SIG-M5 treated with dmso at 0.1 percent for 504 hours (cell line): ENCODE measurements around the gene PPM1H.
"Not testable (repeated sequence)": the region's sequence is repeated elsewhere in the genome, so short reads cannot be mapped to it uniquely, and the experiment has no call there.

Experiments used
- DNase-seq: peaks from one replicate; lab custom pipeline; 2025; ENCODE audit not compliant: unreplicated experiment; lab: John Stamatoyannopoulos, UW

PPM1H gene

DNA sequence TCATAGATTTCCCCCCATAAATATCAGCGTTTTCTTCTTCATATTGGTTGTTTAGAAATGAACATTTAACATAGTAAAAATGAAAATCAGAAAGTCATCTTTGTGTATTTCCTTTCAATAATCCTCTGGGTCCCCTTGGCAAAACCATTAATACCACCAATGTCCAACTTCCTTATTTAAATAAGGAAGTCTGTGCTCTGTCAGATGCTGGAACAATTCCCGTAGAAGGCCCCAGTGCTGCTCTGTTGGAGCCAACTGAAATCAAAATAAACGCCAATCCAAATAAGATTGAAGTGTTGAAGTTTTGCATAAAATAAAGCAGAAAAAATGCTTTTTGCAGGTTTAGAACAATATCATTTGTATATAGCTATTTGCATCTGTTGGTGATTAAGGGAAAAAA is 93.1 kb downstream of the PPM1H start:
- DNase-seq, result no peak

DNA sequence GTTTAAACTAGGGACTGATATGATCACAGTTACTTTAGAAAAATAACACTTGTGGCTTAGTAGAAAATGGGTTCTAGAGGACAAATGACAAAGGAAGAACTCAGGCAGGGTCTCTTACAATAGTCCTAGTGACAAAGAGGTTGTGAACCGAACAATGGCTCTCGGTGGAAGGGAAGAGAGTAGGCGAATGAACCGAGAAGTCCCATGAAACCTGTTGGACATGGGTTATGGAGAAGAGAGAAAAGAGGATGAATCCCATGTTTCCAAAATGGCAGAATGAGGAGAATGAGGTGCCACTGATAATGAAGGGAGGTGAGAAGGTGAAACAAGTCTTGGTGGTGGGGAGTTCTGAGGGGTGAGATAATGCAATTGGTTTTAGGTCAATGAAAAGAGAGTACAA is 94.1 kb downstream of the PPM1H start:
- no peak for DNase-seq

GRCh38 chr12:62839869-62840660 is 94.9 kb downstream of the PPM1H start:
- no peak for DNase-seq

DNA sequence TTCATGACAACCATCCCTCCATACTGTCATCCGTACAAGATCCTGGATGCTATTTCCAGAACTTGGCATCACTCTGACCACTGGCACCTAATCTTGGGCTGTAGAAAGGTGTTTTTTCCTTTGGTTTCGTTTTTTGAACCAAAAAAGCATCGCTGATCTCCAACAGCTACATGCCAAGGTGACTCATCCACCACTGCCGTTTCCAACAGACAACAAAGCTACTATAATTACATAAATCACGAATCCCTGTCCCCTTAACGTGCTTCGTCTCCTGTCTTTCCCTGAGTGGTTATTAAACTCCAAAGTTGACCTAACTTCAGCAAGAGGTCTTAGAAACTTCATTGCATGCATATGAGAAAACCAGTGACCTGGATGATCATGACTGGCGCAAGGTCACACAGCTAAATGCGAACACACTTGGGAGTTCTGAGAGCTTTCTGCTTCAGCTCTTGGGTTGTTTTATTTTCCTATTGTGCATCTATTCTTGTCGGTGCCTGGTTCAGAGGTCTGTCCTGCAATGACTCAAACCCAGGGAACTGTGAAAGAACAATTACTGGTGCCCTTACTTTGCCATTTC is 99.9 kb downstream of the PPM1H start:
- DNase-seq, result no peak

DNA sequence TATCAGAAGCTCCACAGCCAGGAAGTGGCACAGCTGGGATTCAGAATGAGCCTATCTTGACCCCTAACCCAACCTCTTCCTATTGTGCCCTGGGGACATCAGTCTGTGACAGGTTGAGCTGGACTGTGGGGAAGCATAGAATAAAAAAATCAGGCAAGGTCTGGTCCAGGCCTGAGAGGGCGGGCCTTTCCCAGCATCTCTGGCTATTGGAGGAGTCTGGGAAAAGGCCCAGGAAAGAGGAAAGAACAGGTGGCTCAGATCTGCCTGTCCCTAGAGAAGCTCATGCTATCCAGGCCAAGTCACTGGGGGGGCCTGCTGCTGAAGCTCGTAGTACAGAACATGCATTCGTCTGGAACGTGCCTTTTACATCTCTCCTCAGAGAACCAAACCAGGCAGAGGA is 100.5 kb downstream of the PPM1H start:
- DNase-seq, result no peak

DNA sequence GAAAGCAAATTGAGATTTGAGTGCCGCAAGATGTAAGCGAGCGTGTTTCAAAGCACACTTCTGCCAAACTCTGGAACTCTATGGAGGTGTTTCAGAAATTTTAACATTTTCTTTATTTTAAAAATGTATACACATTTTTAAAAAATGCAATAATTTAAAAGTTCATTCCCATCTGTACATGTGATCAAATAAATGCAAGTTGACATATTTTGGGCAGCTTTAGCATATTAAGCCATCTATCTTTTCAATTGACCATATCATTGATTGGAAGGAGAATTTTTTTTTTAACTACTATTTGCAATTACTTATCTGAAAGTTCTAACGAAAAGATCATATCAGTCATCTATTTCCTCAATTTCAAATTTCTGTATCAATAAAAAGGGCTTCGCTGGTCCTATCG is 101.3 kb downstream of the PPM1H start:
- no peak for DNase-seq

GRCh38 chr12:62832558-62832957 is 102.4 kb downstream of the PPM1H start:
- DNase-seq, result no peak

DNA sequence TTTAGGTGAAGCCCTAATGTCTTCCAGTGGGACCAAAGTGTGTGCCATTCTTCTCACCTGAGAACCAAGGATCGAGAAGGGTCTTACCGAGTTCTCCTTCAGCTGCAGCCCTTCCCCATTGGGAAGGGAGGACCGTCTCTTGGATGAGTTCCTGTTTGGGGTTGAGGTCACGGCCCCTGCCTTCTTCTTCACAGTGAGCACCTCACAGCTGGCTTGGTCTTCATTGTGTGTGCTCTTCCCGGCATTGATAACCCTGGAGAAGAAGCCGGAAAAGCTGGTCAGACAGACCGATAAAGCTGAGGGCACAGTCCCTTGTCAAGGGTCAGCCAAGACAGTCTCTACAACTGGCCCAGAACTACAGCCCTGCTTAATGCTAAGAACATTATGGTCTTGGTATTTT is 102.9 kb downstream of the PPM1H start:
- DNase-seq, result no peak

DNA sequence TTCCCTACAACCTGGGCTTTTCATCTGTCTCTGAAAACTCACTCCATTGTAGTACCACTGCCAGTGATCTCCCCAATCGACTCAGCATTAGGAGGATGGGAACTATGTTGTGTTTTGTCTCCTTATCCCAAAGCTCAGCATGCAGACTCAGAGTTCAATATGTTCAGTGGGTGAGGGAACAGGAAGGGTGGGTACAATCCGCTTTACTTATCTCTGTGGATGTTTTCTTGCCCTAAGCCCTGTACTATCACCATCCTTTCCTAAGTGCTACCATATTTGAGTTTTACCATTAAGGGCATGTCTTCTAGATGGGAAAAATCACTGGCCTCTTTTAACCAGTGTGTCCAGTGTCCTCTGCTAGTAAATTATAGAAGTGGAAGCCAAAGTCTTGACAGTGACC is 107.1 kb downstream of the PPM1H start:
- no peak for DNase-seq

GRCh38 chr12:62827042-62827441 is 107.9 kb downstream of the PPM1H start:
- no peak for DNase-seq

GRCh38 chr12:62817556-62818271 is 117.2 kb downstream of the PPM1H start:
- no peak for DNase-seq

DNA sequence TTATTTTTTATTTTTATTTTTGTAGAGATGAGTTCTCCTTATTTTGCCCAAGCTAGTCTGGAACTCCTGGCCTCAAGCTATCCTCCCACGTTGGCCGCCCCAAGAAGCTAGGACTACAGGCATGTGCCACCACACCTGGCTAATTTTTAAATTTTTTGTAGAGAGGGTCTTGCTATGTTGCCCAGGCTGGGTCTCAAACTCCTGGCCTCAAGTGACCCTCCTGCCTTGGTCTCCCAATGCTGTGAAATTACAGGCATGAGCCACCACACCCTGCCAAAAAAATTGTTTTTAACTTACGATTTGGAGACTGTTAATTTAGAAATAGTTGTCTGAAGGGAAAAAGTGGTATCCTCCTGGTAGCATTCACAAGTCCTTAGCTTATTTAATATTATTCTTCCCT is 120.7 kb downstream of the PPM1H start:
- DNase-seq, result no peak

DNA sequence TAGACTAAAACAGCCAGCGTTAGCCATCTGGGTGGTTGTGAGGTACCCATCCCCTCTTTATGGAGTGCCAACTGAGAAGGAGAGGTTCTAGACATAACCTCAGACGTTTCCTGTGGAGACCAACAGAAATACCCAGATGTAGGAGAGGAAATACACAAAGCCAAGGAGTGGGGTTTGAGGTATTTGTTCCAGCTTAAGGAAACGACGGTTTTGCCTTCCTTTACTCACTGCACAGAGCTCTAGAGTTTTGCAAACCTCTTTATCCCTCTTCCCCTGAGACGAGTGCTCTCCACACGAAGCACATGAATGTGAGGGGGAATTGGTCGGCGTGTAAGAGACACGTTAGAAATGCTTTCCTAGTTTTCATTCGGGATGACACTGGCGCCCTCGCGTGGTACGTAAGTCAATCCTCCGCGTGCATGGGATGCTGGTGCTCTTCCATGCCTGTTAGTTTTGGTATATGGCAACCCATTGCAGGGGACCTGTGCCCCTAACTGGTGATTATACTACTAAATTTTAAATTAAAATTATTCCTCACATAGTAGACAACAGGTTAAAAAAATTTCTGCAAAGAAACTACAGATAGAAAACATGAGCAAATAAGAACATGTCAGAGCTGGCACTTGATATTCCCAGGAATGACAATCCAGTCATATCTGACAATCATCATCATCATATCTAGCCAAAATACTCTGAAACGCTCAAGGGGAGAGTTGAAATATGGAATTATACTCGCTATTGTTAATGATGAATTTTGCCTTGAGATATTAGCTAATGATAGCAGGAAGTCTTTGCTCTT is 121.7 kb downstream of the PPM1H start:
- DNase-seq, result peak; percentile 79

DNA sequence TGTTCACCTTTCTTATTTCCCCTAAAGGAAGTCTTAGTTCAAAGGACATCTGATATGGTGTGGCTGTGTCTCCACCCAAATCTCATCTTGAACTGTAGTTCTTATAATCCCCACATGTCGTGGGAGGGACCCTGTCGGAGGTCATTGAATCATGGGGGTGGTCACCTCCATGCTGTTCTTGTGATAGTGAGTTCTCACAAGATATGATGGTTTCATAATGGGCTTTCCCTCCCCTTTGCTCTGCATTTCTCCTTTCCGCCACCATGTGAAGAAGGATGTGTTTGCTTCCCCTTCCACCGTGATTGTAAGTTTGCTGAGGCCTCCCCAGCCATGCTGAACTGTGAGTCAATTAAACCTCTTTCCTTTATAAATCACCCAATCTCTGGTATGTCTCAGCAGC is 123.5 kb downstream of the PPM1H start:
- not testable (repeated sequence) for DNase-seq

GRCh38 chr12:62808166-62808879 is 126.6 kb downstream of the PPM1H start:
- DNase-seq, result no peak

DNA sequence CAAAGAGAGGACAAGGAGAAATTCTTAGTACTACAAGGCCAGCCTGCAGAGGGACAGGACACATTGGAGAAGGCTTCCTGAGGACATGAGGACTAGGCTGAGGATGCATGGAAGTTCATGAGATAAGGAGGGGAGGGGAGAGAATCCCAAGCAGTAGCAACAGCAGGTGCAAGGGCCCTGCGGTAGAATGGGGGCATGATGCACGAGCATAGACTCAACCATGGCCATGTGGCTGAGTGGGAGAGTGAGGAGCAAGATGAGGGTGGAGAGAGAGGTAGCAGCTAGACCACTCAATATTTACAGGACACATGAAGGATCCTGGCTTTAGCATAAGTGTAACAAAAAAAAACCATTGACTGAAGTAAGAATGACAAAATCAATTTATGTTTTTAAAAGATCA is 128.1 kb downstream of the PPM1H start:
- DNase-seq, result no peak

DNA sequence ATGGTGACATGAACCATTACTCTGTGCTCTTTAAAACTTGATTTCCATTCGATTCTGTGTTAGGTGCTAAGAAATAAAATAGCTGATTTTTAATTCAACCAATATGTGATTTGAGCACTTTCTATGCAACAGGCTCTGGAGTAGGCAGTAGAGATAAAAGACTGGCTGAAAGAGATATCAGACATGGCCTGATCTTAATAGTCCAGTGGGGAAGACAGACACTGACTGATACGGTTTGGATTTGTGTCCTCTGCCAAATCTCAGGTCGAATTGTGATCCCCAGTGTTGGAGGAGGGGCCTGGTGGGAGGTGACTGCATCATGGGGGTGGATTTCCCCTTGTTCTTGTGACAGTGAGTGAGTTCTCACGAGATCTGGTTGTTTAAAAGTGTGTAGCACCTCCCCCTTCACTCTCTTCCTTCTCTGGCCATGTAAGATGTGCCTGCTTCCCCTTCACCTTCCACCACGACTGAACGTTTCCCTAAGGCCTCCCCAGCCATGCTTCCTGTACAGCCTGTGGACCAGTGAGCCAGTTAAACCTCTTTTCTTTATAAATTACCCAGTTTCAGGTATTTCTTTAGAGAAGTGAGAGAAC is 128.6 kb downstream of the PPM1H start:
- DNase-seq, result no peak

- no peak for DNase-seq
Measured at GRCh38 chr12:62805517-62805916, 129.4 kb downstream of the PPM1H start.

DNA sequence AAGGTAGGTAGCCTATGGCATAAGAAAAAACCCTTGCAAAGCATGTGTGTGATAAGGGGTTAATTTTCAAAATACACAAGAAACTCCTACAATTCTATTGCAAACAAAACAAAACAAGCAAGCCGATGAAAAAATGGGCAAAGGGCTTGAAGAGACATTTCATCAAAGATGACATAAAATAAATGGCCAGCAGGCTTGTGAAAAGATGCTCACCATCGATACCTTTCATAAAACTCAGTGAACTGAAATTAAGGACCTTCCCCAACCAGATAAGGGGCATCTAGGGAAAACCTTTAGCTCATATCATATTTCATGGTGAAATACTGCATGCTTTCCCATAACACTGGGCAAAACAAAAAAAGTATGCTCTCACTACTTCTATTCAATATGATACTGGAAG is 131.2 kb downstream of the PPM1H start:
- DNase-seq, result no peak

DNA sequence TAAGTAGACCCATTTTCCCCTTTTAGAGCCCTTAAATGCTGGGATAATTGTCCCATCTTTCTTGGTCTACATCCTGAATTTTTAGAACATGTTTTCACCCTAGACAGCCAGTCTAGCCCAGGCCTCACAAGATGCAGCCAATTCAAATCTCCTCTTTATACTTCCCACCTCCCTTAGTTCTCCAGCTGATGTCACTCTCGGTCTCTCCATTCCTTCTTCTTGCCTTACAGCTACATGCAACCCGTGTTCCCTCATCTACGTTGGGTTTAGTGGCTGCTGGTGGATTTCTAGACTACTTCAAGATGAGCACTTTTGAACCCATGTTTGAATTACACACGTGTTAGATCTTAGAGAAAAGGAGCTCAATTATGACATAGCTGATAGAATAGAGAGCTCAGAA is 132.0 kb downstream of the PPM1H start:
- no peak for DNase-seq
